ENCODE data around the gene PDK3. TPM values are rescaled to one million over a fixed set of nuclear protein-coding genes. Genes with fewer than 3 reads are reported as not detected.

The PDK3 gene
- total RNA-seq, 1 experiment from 2014 or later, result 9.6 TPM

DNA sequence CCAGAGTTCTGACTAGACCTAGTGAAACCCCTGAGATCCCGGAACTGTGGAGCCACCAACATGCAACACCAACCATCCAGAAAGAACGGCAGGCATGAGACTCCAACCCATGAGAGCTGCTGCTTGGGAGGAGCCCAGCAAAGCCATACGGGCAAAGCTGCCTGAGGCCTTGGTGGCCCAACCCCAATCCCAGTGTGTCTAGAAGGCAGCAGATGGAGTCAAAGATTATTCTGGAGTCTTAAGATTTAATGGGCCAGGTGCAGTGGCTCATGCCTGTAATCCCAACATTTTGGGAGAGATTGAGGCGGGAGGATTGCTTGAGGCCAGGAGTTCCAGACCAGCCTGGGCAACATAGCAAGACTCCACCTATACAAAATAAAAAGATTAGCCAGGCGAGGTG is 49.2 kb upstream of the PDK3 start:
- DNase-seq (ENCODE audit: low read depth, low spot score) (no peak), ATAC-seq (no peak)
- H3K27me3 ChIP-seq (ENCODE audit: insufficient read depth, low read length), result no peaks in the 10 kb centered on the region
- no peaks in the 10 kb centered on the region for H4K20me1 ChIP-seq (ENCODE audit: insufficient read depth)
- RAD21 ChIA-PET (ENCODE audit: low non-redundant PET in 1 of 2, low total read pairs in 2 of 2, uncharacterized antibody in 2 of 2, unreplicated experiment in 2 of 2), result no interaction called here
- no peaks in the 10 kb centered on the region for H3K79me2 ChIP-seq (ENCODE audit: insufficient read depth, low read length)
- H3K27ac ChIP-seq (ENCODE audit: low read depth, low read length), result no peak overlapping the region
- no TSS peak for BruUV-seq (replicated peaks)
- POLR2A ChIA-PET, result no interaction called here
- TF ChIP-seq EZH2phosphoT487 (IDR thresholded peaks at IDR 0.05; ENCODE audit: borderline replicate concordance) (no peak), REST (IDR thresholded peaks at IDR 0.05; ENCODE audit: low read depth) (no peak), FOSL1 (IDR thresholded peaks at IDR 0.05; ENCODE audit: low read depth) (no peak), CBX3 (IDR thresholded peaks at IDR 0.05; ENCODE audit: low read depth) (no peak)
- H3K4me1 ChIP-seq (ENCODE audit: control insufficient read depth in 1 of 2, insufficient read depth in 2 of 2, low read length in 2 of 2), result no peaks in the 10 kb centered on the region
- H3K9ac ChIP-seq (ENCODE audit: low read length), result no peak overlapping the region
- CTCF ChIA-PET, result no interaction called here
- no peak overlapping the region for H2AFZ ChIP-seq (ENCODE audit: low read depth, low read length, poor library complexity, severe bottlenecking)
- H3K9me3 ChIP-seq (ENCODE audit: control insufficient read depth in 1 of 2, insufficient read depth in 1 of 2, low read depth in 1 of 2, low read length in 2 of 2), result no peaks in the 10 kb centered on the region
- H3K4me2 ChIP-seq (ENCODE audit: low read length), result no peak overlapping the region
- H3K36me3 ChIP-seq (ENCODE audit: control insufficient read depth in 1 of 2, insufficient read depth in 2 of 2, low read length in 2 of 2), result no peaks in the 10 kb centered on the region
- no peak overlapping the region for H3K4me3 ChIP-seq (replicated peaks in 1 of 2; ENCODE audit: low read depth in 1 of 2, low read length in 2 of 2)
- no peaks in the 10 kb centered on the region for H3K9me2 ChIP-seq (ENCODE audit: insufficient read depth)
- intact Hi-C loops (cut with micrococcal nuclease), result no loop called here

- no TSS peak for BruUV-seq (replicated peaks)
- CTCF ChIA-PET, result no interaction called here
- intact Hi-C loops (cut with micrococcal nuclease), result no loop called here
- no peak overlapping the region for H3K4me3 ChIP-seq (replicated peaks in 1 of 2; ENCODE audit: low read depth in 1 of 2, low read length in 2 of 2)
- H3K9me3 ChIP-seq (ENCODE audit: control insufficient read depth in 1 of 2, insufficient read depth in 1 of 2, low read depth in 1 of 2, low read length in 2 of 2), result no peaks in the 10 kb centered on the region
- no peaks in the 10 kb centered on the region for H3K36me3 ChIP-seq (ENCODE audit: control insufficient read depth in 1 of 2, insufficient read depth in 2 of 2, low read length in 2 of 2)
- RAD21 ChIA-PET (ENCODE audit: low non-redundant PET in 1 of 2, low total read pairs in 2 of 2, uncharacterized antibody in 2 of 2, unreplicated experiment in 2 of 2), result no interaction called here
- no peak overlapping the region for H2AFZ ChIP-seq (ENCODE audit: low read depth, low read length, poor library complexity, severe bottlenecking)
- H3K9ac ChIP-seq (ENCODE audit: low read length), result no peak overlapping the region
- no peaks in the 10 kb centered on the region for H3K4me1 ChIP-seq (ENCODE audit: control insufficient read depth in 1 of 2, insufficient read depth in 2 of 2, low read length in 2 of 2)
- no peaks in the 10 kb centered on the region for H3K79me2 ChIP-seq (ENCODE audit: insufficient read depth, low read length)
- no peaks in the 10 kb centered on the region for H4K20me1 ChIP-seq (ENCODE audit: insufficient read depth)
- POLR2A ChIA-PET, result no interaction called here
- no peaks in the 10 kb centered on the region for H3K27me3 ChIP-seq (ENCODE audit: insufficient read depth, low read length)
- no peak for DNase-seq (ENCODE audit: low read depth, low spot score)
- H3K27ac ChIP-seq (ENCODE audit: low read depth, low read length), result no peak overlapping the region
- ATAC-seq, result no peak
- no peaks in the 10 kb centered on the region for H3K9me2 ChIP-seq (ENCODE audit: insufficient read depth)
- TF ChIP-seq SRF (IDR thresholded peaks at IDR 0.05; ENCODE audit: low read depth) (no peak), POLR2AphosphoS5 (IDR thresholded peaks at IDR 0.05; ENCODE audit: low read depth, low read length) (no peak)
- no peak overlapping the region for H3K4me2 ChIP-seq (ENCODE audit: low read length)
These were observed 41.1 kb upstream of the PDK3 start for GRCh38 chrX:24423960-24424359.

All from HCT116 (cell line).